GM19099 (cell line): ENCODE data around the gene GUCA2B.

Experiments
- POLR2A ChIP-seq: IDR thresholded peaks from 3 replicates; pipeline ENCODE4 v1.6.1; 2011; ENCODE audit warnings: low read depth; ENCODE audit not compliant: insufficient read length; ENCODE audit errors: extremely low read depth

GUCA2B gene

DNA sequence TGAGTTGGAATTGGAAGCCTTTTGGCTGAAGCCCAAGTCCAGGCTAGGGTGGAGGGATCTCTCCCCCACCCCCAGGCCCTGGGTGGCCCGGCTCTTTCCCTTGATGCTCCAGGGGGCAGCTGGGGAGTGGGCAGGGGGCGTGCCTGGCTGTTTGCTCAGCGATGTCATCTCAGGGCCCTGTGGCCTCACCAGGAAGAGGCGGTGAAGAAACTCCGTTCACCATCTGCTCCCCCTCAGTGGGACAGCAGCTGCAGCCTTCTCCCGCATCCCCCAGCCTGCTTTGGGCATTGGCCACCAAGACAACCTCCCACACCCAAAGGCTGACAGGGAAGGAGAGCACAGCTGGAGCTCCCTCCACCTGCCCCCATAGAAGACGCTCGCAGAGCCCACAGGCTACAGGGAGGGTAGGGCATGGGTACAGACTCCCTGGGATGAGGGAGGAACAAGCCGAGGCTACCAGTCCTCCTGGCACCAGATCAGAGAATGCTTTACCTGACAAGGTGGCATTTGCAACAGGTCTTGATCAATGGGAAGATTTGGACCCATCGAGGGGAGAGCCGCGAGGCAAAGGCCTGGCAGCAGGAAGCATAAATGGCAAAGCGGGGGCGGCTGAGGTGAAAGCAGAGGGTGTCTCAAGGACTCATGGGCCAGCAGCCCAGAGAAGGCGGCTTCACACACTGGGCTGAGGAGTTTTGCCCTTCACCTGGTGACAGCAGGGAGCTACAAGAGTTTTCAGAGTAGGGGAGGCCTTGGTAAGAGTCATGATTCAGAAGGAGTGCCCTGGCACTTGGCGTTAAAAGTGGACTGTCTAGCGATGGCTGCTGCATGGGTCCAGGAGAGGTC is 17.8 kb downstream of the GUCA2B start:
- TF ChIP-seq POLR2A, result no peak

DNA sequence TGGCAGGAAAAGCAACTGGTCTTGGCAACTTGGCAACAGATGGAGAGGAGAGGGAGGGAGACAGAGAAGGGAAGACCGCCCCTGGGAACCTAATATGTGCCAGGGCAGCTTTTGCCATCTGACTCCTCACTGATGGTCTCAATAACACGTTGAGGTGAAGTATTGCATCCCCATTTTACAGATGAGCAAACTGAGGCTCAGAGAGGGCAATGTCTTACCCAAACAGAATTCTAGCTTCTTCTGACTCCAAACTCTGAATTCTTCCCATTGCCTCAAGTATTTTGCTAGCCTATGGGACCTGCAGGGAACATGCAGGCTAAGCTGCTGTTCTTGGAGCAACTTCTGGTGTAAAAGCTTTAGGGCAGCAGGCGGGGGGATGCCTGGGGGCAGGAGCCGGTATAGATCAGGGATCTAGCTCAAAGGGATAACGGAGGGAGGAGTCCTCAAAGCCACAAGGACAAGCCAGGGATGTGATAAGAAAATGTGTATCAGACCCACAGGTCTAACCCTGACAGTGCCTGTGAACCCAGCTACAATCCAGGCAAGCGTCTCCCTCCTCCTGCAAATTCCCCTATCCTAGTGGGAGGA is 18.6 kb downstream of the GUCA2B start:
- TF ChIP-seq POLR2A, result no peak

DNA sequence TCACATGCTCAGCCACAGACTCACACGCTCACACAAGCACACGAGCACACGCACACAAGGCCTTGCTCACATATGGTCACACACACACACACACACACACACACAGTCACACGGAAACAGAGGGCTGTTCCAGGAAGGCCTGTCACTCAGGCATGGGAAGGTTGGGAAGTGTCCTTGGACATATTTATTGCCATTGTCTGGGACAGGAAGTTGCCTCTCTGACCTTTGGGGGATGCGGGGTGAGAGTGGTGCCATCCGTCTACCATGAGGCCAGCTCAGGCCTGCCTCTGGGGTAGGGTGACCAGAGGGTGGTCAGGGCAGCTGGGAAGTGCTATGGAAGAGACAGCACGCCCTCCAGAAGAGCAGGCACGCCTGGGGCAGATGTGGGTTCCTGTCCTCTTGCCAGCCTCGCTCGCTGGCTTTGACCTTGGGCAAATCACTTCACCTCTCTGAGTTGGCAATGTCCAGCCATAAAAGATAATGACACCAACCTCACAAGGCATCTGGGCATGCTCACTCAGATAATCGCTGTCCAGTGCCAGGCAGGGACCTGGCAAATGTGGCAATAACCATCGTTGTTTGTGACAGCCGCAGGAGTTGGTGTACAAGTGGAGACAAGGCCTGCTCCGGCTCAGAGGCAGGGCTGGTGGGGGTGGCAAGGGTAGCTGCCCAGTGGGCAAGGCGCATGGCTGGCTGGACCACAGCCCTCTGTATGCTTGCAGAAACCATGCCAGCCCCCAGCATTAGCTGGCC is 19.3 kb downstream of the GUCA2B start:
- no peak for TF ChIP-seq POLR2A

DNA sequence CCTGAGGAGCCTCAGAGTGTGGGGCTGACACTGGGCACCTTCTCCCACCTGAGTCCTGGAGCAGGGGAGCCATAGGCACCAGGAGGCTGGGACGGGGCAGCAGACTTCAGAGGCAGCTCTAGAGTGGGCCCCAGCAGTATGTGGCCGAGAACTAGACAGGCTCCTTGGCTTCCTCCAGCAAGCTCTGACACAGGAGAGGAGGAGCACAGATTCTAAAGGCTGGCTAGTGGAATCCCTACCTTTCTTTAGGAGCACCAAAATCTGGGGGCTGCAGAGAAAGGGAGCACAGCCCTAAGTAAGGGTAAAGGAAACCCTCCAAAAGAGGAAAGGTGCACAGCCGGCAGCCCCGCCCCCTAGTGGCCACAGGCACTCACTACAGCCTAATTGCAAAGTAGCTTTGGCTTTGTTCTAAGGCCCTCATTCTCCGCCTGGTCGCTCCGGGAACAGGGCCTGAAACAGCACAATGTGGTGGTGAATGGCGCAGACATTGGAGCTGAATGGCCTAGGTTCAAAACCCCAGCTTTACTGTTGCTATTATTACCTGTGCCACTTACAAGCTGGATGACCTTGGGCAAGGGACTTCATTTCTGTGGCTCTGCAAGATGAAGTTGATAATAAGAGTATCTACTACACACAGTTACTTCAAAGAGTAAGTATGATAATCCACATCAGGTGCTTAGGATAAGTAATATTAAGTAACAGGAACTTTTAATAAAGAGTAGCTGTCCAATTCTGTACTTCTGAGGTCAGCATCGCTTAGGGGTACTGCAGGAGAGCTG is 20.1 kb downstream of the GUCA2B start:
- no peak for TF ChIP-seq POLR2A

DNA sequence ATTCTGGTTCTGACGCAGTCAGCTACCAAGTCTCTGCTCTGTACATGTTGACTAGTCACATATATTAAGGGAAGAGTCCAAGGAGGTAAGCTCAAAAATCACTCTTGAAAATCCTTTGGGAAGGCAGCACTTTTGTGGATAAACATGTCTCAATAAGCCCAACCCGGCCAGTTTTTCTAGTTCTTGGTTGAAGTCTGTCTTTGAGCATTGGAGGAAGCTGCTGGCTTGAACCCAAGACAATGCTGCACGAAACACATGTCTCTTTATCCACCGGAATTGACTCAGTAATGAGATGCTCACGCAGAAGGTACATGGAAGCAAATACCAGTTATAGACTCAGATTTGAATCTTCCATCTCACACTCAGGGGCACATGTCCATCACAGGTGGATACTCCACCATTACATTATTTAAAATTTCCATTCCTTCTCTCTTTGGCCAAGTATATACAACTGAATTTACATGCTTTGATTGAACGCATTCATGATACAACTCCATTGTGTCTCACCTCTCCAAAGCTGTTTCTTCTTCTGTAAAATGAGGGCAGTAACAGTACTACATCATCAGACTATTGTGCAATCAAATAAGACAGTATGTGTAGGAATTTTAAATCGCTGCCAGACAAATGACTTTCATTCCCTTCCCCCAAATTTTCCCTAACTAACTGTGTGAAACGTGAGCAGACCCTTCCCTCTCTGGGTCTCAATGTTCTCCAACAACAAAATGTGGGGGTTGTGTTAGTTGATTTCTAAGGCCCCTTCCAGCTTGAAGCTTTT is 20.9 kb downstream of the GUCA2B start:
- TF ChIP-seq POLR2A, result no peak

DNA sequence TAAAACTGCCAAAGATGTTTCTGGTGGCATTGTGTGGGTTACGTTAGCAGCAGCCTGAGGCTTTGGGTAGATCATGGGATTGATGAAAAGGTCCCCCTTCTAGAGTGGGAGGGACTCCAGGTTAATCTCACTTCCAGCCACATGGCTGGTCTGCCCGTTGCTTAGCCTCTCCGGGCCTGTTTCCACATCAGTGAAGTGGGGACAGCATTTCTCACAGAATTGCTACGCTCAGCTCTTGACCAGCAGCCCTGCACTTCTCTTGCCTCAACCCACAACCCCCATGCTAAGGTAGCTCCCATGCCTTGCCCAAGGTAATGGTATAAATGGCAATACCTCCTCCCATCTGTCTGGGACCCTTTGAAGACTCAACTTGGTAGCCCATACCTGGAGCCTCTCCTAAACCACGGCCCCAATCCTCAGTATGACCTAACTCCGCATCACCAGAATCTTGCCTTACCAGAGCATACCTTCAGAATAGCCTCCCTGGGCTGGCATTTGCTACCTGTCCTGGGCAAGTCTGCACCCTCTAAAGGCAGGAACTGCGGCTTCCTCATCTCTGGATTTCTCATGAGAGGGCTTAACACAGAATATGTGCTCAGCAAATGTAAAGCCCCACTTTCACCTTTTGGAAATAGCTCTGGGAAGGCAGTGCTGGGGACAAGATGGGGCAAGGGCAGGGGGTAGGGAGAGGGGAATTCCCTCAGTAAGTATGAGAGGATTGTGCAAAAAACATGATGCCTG is 22.3 kb downstream of the GUCA2B start:
- no peak for TF ChIP-seq POLR2A

DNA sequence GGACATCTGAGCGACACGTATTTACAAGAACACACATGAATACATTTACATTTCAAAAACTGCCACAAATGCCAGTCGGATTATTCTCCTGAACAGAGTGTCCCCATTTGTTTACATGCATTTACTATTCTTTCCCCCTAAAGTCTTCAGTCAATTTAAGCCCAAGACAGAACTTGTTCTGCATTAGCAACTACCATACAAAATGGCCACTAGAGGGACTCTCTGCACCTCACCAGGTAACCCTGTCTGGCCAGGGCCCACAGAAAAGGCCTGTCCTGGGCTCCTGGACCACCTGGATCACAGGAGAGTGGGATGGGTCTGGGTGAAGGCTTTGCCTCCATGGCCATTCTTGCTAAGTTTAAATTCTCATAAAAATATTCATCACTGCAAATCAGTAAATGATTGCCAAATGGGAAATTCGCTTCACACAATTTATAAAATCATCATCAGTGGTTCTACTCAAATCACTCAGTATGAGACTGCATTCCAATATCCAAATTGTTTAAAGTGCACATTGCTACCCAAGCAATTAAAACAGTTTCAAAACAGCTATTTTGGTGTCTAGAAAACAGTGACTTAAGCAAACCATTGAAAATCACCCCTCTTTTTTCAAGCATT is 23.8 kb downstream of the GUCA2B start:
- TF ChIP-seq POLR2A, result no peak

DNA sequence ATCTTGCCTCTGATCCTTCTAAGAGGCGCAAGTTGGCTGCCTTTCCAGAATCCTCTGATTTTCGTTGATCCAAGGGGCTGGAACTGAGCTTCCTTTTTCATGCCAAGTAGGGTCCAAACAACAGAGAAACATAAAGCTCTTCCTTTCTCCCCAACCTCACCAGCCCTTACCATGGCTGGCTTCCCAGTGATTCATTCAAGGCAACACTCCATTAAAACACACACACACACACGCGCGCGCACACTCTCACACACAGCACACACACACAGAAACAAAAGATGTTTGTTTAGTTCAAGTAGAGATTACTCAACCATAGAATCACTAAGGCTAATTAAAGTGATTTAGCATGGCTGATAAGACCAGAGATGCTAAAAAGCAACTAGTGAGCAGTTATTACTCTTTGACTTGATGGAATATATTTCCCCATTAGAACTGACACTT is 24.4 kb downstream of the GUCA2B start:
- no peak for TF ChIP-seq POLR2A

DNA sequence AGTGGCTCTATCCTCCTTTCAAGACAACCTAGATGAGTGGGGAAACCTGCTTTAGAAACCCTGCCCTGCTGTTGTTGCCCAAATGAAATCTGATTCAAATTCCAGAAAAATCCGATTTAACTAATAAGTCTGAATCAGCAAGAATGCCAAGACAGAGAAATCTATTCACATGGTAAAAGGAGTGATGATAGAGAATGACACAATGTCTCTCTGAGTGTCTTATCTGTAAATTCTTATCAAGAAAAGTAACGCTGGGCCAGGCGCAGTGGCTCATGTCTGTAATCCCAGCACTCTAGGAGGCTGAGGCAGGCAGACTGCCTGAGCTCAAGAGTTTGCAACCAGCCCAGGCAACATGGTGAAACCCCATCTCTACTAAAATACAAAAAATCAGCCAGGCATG is 25.0 kb downstream of the GUCA2B start:
- TF ChIP-seq POLR2A, result no peak

DNA sequence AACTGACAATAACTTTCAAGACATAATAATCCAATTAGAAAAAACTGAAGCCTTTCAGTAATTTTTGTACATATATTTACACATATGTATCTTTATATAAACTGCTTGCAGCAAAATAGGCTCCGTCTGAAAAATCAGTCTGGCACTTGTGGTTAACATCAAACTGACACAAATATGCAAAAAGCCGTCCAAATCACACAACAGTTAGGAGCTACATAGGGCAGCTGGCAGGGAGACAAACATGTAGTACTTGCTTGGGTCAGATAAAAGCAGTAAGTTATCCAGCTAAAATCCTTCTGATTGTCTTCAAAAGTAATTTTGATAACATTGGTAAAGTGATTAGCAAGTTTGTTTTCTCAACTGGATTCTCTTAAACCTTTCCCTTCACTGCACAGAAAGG is 26.1 kb downstream of the GUCA2B start:
- no peak for TF ChIP-seq POLR2A

DNA sequence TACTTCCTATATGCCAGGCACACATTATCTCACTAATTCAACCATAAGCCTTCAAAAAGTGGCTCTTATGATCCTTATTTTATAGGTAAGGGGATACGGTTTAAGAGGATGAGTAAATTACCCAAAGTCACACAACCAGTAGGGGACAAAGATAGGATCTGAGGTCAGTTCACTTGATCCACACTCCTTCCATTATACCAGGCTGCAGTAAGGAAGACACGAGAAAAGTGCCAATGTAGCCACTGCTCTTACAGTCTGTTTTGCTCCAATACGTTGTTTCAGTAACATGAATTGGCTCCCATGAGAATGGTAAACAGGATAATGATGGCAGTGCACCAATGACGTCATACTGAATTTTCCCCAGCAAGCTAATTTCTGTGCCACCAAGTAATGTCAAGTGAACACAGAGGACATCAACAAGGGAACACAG is 26.7 kb downstream of the GUCA2B start:
- TF ChIP-seq POLR2A, result no peak

DNA sequence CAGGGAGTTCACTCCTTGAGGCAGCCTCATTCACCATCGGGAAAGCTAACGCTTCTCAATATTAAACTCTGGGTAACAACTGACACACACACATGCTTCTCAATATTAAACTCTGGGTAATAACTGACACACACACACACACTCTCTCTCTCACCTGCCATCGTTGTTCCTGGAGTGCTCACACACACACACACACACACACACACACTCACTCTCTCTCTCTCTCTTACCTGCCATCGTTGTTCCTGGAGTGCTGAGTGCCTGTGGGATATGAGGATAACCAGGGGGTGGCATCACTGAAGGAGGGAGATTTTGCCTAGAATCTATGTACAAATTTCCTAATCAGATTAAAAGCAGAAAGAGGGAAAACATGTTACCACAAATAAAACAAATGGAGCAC is 28.5 kb downstream of the GUCA2B start:
- TF ChIP-seq POLR2A, result no peak

DNA sequence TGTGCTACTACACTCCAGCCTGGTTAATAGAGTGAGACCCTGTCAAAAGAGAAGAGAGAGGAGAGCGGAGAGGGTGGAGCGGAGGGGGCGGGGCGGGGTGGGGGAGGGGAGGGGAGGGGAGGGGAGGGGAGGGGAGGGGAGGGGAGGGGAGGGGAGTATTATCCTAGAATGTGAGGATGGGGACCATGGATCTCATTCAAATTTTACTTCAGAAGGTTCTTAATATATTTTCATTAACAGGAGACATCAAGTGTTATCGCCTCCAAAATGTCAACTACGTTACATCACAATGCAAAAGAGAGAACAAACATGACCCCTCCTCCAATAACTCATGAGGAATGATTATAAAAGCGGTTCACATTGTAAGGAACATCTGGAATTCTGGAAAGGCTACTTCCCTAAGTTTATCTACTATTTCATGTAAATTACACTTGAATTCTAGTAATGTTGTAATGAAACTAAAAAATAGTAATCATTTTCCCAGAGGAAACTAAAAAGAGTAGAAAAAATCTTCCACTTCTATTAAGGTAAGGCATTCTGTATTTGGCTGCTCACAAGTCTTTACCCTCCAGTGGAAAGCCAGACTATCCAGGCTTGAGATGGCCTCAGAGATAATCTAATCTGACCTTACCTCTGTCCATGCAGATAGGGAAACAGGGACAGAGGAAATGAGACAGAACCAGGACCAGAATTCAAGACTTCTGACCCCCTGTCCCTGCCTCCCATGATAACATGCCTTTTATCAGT is 30.2 kb downstream of the GUCA2B start:
- no peak for TF ChIP-seq POLR2A

DNA sequence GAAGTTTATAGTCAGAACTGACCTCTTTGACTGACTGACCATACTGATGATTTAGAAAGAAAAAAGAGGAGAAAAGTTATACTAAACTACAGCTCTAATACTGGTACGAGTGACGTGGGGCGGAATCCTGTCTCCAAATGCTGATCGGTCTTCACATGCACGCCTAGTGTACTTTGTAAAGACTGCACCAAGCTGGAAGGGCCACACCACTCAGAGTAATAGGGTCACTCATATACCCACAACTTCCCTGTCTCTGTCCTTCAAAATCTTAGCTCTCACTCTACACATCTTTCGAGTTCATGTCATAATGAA is 30.7 kb downstream of the GUCA2B start:
- no peak for TF ChIP-seq POLR2A
